ENCODE results near the gene CCDC40.

The CCDC40 gene

DNA sequence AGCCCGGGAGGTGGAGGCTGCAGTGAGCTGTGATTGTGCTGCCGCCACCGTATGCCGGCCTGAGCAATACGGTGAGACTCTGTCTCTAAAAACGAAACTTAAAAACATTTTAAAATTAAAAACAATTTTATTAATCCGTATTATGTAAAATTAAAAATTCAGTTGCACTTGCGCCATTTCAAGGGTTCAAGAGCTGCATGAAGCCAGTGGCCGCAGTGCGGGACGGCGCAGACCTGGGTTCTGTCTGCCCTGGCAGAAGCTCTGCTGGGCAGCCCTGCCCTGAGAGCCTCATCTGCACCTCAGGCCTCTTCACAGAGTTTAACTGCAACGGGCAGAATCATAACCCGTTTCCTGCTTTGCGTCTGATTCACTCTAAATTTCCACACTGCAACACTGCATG is 32.5 kb upstream of the CCDC40 start:
- Histone ChIP-seq H2AFZ (ENCODE audit: low read depth) (no peak overlapping the region), H3K4me2 (no peak overlapping the region), H3K27ac (no peak overlapping the region), H3K4me3 (IDR thresholded peaks at IDR 0.05; ENCODE audit: insufficient read depth, low read depth, low read length) (no peak overlapping the region), H3K4me1 (ENCODE audit: low read depth, poor library complexity, severe bottlenecking) (peaks cover 13% of the 10 kb centered on the region), H3K79me2 (ENCODE audit: insufficient read depth, low read depth) (no peaks in the 10 kb centered on the region), H4K20me1 (ENCODE audit: insufficient read depth) (no peaks in the 10 kb centered on the region), H3K27me3 (ENCODE audit: insufficient read depth, low read depth) (no peaks in the 10 kb centered on the region), H3K36me3 (ENCODE audit: insufficient read depth) (no peaks in the 10 kb centered on the region), H3K9ac (no peak overlapping the region)
- TF ChIP-seq, protein P1, sequence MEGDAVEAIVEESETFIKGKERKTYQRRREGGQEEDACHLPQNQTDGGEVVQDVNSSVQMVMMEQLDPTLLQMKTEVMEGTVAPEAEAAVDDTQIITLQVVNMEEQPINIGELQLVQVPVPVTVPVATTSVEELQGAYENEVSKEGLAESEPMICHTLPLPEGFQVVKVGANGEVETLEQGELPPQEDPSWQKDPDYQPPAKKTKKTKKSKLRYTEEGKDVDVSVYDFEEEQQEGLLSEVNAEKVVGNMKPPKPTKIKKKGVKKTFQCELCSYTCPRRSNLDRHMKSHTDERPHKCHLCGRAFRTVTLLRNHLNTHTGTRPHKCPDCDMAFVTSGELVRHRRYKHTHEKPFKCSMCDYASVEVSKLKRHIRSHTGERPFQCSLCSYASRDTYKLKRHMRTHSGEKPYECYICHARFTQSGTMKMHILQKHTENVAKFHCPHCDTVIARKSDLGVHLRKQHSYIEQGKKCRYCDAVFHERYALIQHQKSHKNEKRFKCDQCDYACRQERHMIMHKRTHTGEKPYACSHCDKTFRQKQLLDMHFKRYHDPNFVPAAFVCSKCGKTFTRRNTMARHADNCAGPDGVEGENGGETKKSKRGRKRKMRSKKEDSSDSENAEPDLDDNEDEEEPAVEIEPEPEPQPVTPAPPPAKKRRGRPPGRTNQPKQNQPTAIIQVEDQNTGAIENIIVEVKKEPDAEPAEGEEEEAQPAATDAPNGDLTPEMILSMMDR (conservative IDR thresholded peaks at IDR 0.05; ENCODE audit: low read depth, low read length): no peak

DNA sequence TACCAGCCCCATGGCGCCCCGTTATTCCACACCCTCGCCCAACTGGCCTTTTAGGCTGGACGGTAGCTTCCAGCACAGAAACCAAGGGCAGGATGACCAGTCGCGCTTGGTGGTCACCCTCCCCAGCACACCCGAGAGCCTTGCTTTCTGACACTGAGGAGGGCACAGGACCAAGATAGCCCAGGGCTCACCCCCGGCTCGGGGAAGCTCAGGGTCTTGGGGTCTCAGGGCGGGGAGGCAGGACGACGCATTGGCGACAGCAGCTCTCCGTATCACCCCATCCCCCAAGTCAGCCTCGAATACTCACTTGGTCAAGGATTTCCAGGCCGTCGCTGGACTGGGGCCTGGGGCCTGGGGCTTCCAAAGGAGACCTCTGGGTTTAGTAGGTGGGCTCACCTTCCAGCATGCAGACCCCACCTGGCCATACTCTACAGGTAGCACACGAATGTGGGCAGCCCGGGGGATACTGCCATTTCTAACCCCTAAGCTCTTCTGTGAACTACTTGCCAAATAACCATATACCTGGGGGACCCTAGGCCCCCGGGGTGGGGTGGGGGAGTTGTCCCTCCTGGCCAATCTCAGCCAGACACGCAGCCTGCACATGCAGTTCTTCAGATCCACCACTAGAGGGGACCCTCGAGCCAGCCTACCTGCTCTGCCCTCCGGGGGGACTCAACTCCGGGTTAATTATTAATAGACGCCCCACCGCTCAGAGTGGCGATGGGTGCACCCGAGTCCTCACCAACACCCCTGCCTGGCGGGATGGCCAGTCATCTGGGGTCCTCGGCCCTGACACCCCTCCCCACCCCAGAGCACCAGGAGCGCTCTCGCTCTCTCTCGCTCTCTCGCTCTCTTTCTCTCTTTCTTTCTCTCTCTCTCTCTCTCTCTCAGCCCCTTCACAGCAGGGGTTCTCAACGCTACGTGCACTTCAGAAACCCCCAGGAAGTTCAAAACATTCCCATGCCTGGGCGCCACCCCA is 30.8 kb upstream of the CCDC40 start:
- H3K4me3 ChIP-seq (IDR thresholded peaks at IDR 0.05; ENCODE audit: insufficient read depth, low read depth, low read length): no peak overlapping the region
- no peak overlapping the region for H3K9ac ChIP-seq
- H3K27ac ChIP-seq: no peak overlapping the region
- H3K4me2 ChIP-seq: peak overlapping the region; percentile 48
- no peaks in the 10 kb centered on the region for H3K36me3 ChIP-seq (ENCODE audit: insufficient read depth)
- H3K4me1 ChIP-seq (ENCODE audit: low read depth, poor library complexity, severe bottlenecking): peaks cover 13% of the 10 kb centered on the region
- no peaks in the 10 kb centered on the region for H4K20me1 ChIP-seq (ENCODE audit: insufficient read depth)
- no peaks in the 10 kb centered on the region for H3K27me3 ChIP-seq (ENCODE audit: insufficient read depth, low read depth)
- H3K79me2 ChIP-seq (ENCODE audit: insufficient read depth, low read depth): no peaks in the 10 kb centered on the region
- peak overlapping the region; percentile 30; the same call in 1 of the 2 replicates for H2AFZ ChIP-seq (ENCODE audit: low read depth)
- TF ChIP-seq, protein P1 (conservative IDR thresholded peaks at IDR 0.05; ENCODE audit: low read depth, low read length): peak; percentile 99

DNA sequence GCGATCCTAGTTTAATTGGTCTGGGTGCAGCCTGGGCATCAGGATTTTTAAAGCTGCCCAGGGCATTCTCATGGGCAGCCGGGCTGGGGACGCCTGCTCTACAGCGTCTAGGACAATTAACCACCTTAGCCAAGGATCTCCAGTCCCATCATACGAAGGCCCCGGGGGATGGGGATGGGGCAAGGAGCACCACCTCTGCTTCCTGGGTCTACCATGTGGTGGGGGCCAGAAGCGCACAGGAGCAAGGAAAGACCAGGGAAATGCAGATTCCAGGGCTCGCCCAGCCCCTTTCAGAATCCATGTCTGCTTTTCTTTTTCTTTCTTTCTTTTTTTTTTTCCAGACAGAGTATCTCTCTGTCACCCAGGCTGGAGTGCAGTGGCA is 30.1 kb upstream of the CCDC40 start:
- H3K9ac ChIP-seq: no peak overlapping the region
- no peaks in the 10 kb centered on the region for H3K27me3 ChIP-seq (ENCODE audit: insufficient read depth, low read depth)
- 0 out of 2 replicates have a peak overlapping the region, but pooled peaks have one; percentile 48 for H3K4me2 ChIP-seq
- H2AFZ ChIP-seq (ENCODE audit: low read depth): peak overlapping the region; percentile 30; the same call in 1 of the 2 replicates
- peaks cover 13% of the 10 kb centered on the region for H3K4me1 ChIP-seq (ENCODE audit: low read depth, poor library complexity, severe bottlenecking)
- H3K4me3 ChIP-seq (IDR thresholded peaks at IDR 0.05; ENCODE audit: insufficient read depth, low read depth, low read length): no peak overlapping the region
- no peaks in the 10 kb centered on the region for H4K20me1 ChIP-seq (ENCODE audit: insufficient read depth)
- H3K27ac ChIP-seq: no peak overlapping the region
- H3K36me3 ChIP-seq (ENCODE audit: insufficient read depth): no peaks in the 10 kb centered on the region
- TF ChIP-seq, protein P1 (conservative IDR thresholded peaks at IDR 0.05; ENCODE audit: low read depth, low read length): no peak
- H3K79me2 ChIP-seq (ENCODE audit: insufficient read depth, low read depth): no peaks in the 10 kb centered on the region

DNA sequence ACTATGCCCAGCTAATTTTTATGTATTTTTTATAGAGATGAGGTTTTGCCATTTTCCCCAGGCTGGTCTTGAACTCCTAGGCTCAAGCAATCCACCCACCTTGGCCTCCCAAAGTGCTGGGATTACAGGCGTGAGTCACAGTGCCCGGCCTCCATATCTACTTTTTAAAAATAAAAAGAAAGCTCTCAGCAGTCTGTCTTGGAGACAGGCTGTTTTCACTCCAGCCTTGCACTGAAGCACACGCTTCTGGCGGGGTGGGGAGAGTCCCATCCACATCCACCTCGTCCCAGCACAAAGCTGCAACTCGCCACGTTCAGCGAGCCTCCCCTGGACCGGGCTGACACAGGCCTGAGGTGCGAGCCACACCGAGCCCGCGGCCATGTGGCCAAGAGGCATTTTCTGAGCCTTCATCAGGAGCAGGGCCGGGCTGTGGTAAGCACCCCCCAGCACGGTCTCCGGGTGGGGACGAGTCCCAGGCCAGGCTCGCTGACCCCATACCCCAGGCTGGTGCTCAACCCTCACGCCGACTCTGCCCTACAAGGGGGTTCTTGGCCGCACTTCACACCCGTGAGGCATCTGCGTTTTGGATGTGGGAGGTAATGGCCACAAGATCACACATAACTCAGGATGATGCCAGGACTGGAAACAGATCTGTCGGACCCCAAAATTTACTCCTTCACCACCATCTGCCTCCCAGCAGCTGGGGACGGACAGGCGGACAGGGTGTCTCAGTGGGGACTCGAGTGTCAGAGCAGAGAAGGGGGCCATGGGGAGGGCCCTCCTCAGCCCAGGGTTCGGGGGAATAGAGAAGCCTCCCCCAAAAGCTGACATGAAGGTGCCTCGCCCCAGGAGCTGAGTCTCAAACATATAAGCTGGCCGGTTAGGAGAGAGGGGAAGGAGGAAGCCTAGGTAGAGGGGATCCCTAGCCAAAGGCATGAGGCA is 29.4 kb upstream of the CCDC40 start:
- Histone ChIP-seq H3K36me3 (ENCODE audit: insufficient read depth) (no peaks in the 10 kb centered on the region), H3K4me2 (no peak overlapping the region), H3K4me3 (IDR thresholded peaks at IDR 0.05; ENCODE audit: insufficient read depth, low read depth, low read length) (no peak overlapping the region), H3K27me3 (ENCODE audit: insufficient read depth, low read depth) (no peaks in the 10 kb centered on the region), H3K9ac (no peak overlapping the region), H3K27ac (no peak overlapping the region), H2AFZ (ENCODE audit: low read depth) (no peak overlapping the region), H3K79me2 (ENCODE audit: insufficient read depth, low read depth) (no peaks in the 10 kb centered on the region), H3K4me1 (ENCODE audit: low read depth, poor library complexity, severe bottlenecking) (peaks cover 13% of the 10 kb centered on the region), H4K20me1 (ENCODE audit: insufficient read depth) (no peaks in the 10 kb centered on the region)
- TF ChIP-seq, protein P1 (conservative IDR thresholded peaks at IDR 0.05; ENCODE audit: low read depth, low read length): no peak
